Heart right ventricle (tissue), 16 donors: ENCODE data around the gene LTF. TPM values are rescaled to one million over a fixed set of nuclear protein-coding genes. Genes with fewer than 3 reads are reported as not detected.
"Not testable (repeated sequence)": the region's sequence is repeated elsewhere in the genome, so short reads cannot be mapped to it uniquely, and the experiment has no call there.

Experiments used
- ATAC-seq, 8 donors: fragments of 200-7000 bp; cut with Tn5 transposase; one replicate each; pipeline ENCODE4 v1.9.1; 2020; ENCODE audit warnings: mild to moderate bottlenecking in 8 of 8, moderate library complexity in 8 of 8, moderate number of reproducible peaks in 1 of 8
- DNase-seq, 2 donors: peaks; one replicate each; pipeline ENCODE4 v3.0.0-alpha.2; 2020
- H3K27ac ChIP-seq, 10 donors: fragments of 200-600 bp; sonication (generic) in 2 of 10; one replicate each; pipeline versions ENCODE4 v1.5.0 to v1.8.0; 2020 to 2022; ENCODE audit warnings: mild to moderate bottlenecking in 3 of 10
- H3K27me3 ChIP-seq, 7 donors: fragments of 200-600 bp; one replicate each; pipeline ENCODE4 v1.8.0; 2021 to 2022; ENCODE audit warnings: mild to moderate bottlenecking in 2 of 7
- H3K36me3 ChIP-seq, 9 donors: fragments of 200-600 bp; sonication (generic) in 1 of 9; one replicate each; pipeline versions ENCODE4 v1.5.0 to v1.8.0; 2020 to 2022; ENCODE audit warnings: mild to moderate bottlenecking in 2 of 9
- H3K4me1 ChIP-seq, 9 donors: fragments of 200-600 bp; sonication (generic) in 1 of 9; one replicate each; pipeline versions ENCODE4 v1.5.0 to v1.8.0; 2020 to 2022; ENCODE audit warnings: mild to moderate bottlenecking in 4 of 9
- H3K4me3 ChIP-seq, 10 donors: fragments of 200-600 bp; sonication (generic) in 2 of 10; one replicate each; pipeline versions ENCODE4 v1.5.0 to v1.8.0; 2020 to 2022; ENCODE audit warnings: mild to moderate bottlenecking in 7 of 10, moderate library complexity in 2 of 10
- H3K9me3 ChIP-seq, 11 donors: fragments of 200-600 bp in 10 of 11; sonication (generic) in 2 of 11; one replicate each; pipeline versions ENCODE4 v1.5.0 to v1.8.0; 2013 to 2022; ENCODE audit warnings: mild to moderate bottlenecking in 2 of 11, control low read depth in 1 of 11, moderate library complexity in 1 of 11
- CTCF ChIP-seq, 9 donors: fragments of 200-600 bp; sonication (generic) in 2 of 9; IDR thresholded peaks; one replicate each; pipeline versions ENCODE4 v1.5.0 to v1.8.0; 2021 to 2022; ENCODE audit warnings: antibody characterized with exemption in 9 of 9, mild to moderate bottlenecking in 5 of 9, moderate library complexity in 1 of 9
- WGBS, 2 donors: extraction: QIAGEN DNeasy Blood & Tissue Kit; methylation state at CpG; one replicate each; pipeline ENCODE4 v1.1.7; 2013; ENCODE audit warnings: inconsistent platforms in 1 of 2; 5-methylcytosine and 5-hydroxymethylcytosine counted together
- intact Hi-C, 10 donors: fragments of 100-400 bp; cut with DNase I; formaldehyde crosslinking; loops; one replicate each; pipeline versions ENCODE4 v1.11.1 to v1.14.2; 2022
- polyA plus RNA-seq, 2 donors: library from polyadenylated mRNA; stranded (reverse); fragments of 200-250 nt; gene quantifications; one replicate each; pipeline ENCODE4 v1.2.3, GENCODE V29; 2013
- total RNA-seq, 10 donors: library from RNA; stranded (reverse); fragmentation: NEBNext Ultra II Directional in 3 of 10; extraction: Animal tissue kit (Norgen Biotek cat#: 25700) in 3 of 10; gene quantifications; one replicate each; pipeline versions ENCODE4 v1.2.1 to v1.2.4, GENCODE V29; 2021 to 2023
- donor health status: Arrhythmogenic right ventricular cardiomyopathy.
- donor health status: ischemic (EF 13 %, LVEDD 7.1; RV severe dilation, severe dysfunction).
- donor health status: healthy with polysubstance abuse.
- donor health status: DM: no; HTN: yes; CAD: no.
- donor health status: DM: no; HTN: no; CAD: no.
- donor health status: ischemic (EF 25% LVEDD 6.9; RV normal size, moderate dysfunction).
- donor health status: ischemic (EF 25% LVEDD 5.7; RV mildly dilated, moderate dysfunction).
- donor health status: healthy.
- donor health status: DM: yes; HTN: yes; CAD: no.
- donor health status: Ischemic cardiomyopathy.
- donor health status: ischemic (EF 35%, LVEDD 5.7; RV mildly dilated, moderate dysfunction).
- donor health status: nonischemic (EF 11% LVEDD 7.7; RV severe dilation, severe dysfunction).
- donor health status: DM: yes; HTN: yes; CAD: no.
- donor health status: PGD.
- donor health status: ischemic (EF 29% LVEDD 5.4; RV normal size, mild dysfunction).
- donor health status: nonischemic (EF 23%, LVEDD 6.1; RV moderate dilation, normal function).

LTF gene
- total and polyA plus RNA-seq, 12 donors: 1.7 to 7.7 (median 2.9) TPM

- no peaks in the 10 kb centered on the region for H3K27me3 ChIP-seq
- ATAC-seq (peak in 5 of 8 donors; percentile 11 to 40 (median 21)), DNase-seq (no peak)
- H3K4me1 ChIP-seq: peaks cover 0 to 57% (median 31%) of the 10 kb centered on the region in 9 donors
- peak overlapping the region in 1 of 10 donors; percentile 1 for H3K4me3 ChIP-seq
- TF ChIP-seq CTCF (IDR thresholded peaks at IDR 0.05): no peak
- H3K36me3 ChIP-seq: peaks cover 0 to 11% (median 0%) of the 10 kb centered on the region in 9 donors
- H3K9me3 ChIP-seq: no peaks in the 10 kb centered on the region
- H3K27ac ChIP-seq: peak overlapping the region in 7 of 10 donors; percentile 76 to 90 (median 77)
- 52 to 61% methylated on average over 11 of the region's 11 CpGs for WGBS, 2 donors
- intact Hi-C loops: no loop called here
These were observed 59.2 kb downstream of the LTF start for GRCh38 chr3:46405301-46406019.

GRCh38 chr3:46402902-46403301, 61.8 kb downstream of the LTF start:
- H3K27ac ChIP-seq, H3K4me3 ChIP-seq, H3K36me3 ChIP-seq, intact Hi-C loops, DNase-seq, H3K9me3 ChIP-seq, ATAC-seq, H3K27me3 ChIP-seq: not testable (repeated sequence)
- H3K4me1 ChIP-seq: peaks cover 0 to 49% (median 14%) of the 10 kb centered on the region in 9 donors
- 92 to 93% methylated on average over 4 of the region's 4 CpGs for WGBS, 2 donors

GRCh38 chr3:46401579-46401978, 63.1 kb downstream of the LTF start:
- DNase-seq: no peak
- Histone ChIP-seq H3K27ac (no peak overlapping the region), H3K9me3 (no peaks in the 10 kb centered on the region), H3K4me1 (peaks cover 0 to 41% (median 7%) of the 10 kb centered on the region in 9 donors), H3K36me3 (no peaks in the 10 kb centered on the region), H3K4me3 (no peak overlapping the region), H3K27me3 (no peaks in the 10 kb centered on the region)
- ATAC-seq: no peak
- no peak for TF ChIP-seq CTCF (IDR thresholded peaks at IDR 0.05)
- intact Hi-C loops: no loop called here
- 95% methylated on average over 2 of the region's 2 CpGs for WGBS, 2 donors

GRCh38 chr3:46400846-46401245, 63.9 kb downstream of the LTF start:
- intact Hi-C loops: no loop called here
- ATAC-seq: no peak
- Histone ChIP-seq H3K36me3 (no peaks in the 10 kb centered on the region), H3K4me1 (peaks cover 0 to 43% (median 5%) of the 10 kb centered on the region in 9 donors), H3K27ac (no peak overlapping the region), H3K9me3 (no peaks in the 10 kb centered on the region), H3K27me3 (no peaks in the 10 kb centered on the region), H3K4me3 (no peak overlapping the region)
- 66 to 78% methylated on average over 5 of the region's 5 CpGs for WGBS, 2 donors
- TF ChIP-seq CTCF (IDR thresholded peaks at IDR 0.05): no peak
- no peak for DNase-seq
